Stimulated activated CD8-positive, alpha-beta memory T cell treated with anti-CD3 and anti-CD28 coated beads, Interleukin-7, amount 100 ng/mL, for 48 hours (primary cell): ENCODE measurements around the gene ACAD11.
"Not testable (repeated sequence)": the region's sequence is repeated elsewhere in the genome, so short reads cannot be mapped to it uniquely, and the experiment has no call there.

Experiments used
- DNase-seq, 2 donors: peaks; one replicate each; pipeline ENCODE4 v3.0.0-alpha.2; 2020; ENCODE audit warnings: low read depth in 1 of 2; ENCODE audit errors: extremely low read depth in 1 of 2

The ACAD11 gene

GRCh38 chr3:132600614-132601013 lies 59.0 kb downstream of the ACAD11 start:
- not testable (repeated sequence) for DNase-seq

GRCh38 chr3:132598181-132598580 lies 61.4 kb downstream of the ACAD11 start:
- DNase-seq: no peak

- DNase-seq: no peak
Measured at GRCh38 chr3:132597660-132598059, 61.9 kb downstream of the ACAD11 start.

DNA sequence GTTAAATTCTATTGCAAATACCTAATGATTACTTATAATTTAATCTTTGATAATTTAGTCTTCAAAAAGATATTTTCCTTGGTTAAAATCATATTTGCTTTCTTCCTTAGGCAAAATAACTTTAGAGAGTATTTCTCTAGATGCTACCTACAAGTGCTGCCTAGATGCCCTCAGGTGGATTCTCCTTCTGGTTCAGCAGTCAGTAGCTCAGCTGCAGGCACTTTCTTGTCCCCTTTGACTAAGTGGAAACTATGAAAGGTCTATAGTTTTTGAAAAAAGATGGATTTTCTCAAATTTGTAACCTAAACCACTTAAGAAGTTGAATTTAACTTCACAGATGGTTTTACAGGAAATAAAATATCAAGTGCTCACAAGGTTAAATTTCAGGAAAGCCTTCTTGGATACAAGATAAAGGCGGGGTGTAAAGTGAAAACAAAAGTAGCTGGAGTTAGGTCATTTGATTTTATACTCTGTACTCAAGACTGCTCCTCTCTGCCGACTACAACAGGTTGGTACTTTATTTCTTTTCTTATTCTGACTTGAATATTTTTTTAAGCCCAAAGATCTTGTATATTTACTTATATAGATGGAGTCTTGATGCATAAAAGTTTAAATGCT lies 62.7 kb downstream of the ACAD11 start, which contains the start of gene ACKR4:
Gene ACKR4, plus strand, starts transcription at position 455 of the 618 bp plus-strand sequence. CDS start 3,128 bp downstream, outside the sequence.
- DNase-seq: no peak

GRCh38 chr3:132596326-132596725 lies 63.3 kb downstream of the ACAD11 start:
- DNase-seq: no peak

GRCh38 chr3:132595014-132595413 lies 64.6 kb downstream of the ACAD11 start:
- no peak for DNase-seq

GRCh38 chr3:132594498-132594897 lies 65.1 kb downstream of the ACAD11 start:
- no peak for DNase-seq

DNA sequence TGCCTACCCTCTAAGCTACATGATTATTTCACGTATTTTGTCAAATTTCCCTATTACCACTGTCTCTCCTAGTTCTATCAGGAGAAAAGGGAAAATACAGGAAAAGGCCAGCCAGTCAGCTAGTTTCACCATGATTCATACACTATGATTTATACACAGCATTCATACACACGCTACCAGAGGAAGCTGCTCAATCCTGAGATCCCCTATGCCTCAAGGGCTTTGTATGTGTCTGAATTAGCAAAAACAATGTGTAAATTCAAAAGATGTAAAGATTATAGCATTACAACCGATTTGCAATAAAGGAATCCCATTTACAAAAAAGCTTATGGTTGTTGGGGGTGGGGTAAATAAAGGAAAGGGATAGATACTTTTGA lies 65.7 kb downstream of the ACAD11 start:
- DNase-seq: no peak

GRCh38 chr3:132593241-132593946 lies 66.2 kb downstream of the ACAD11 start:
- DNase-seq: no peak

DNA sequence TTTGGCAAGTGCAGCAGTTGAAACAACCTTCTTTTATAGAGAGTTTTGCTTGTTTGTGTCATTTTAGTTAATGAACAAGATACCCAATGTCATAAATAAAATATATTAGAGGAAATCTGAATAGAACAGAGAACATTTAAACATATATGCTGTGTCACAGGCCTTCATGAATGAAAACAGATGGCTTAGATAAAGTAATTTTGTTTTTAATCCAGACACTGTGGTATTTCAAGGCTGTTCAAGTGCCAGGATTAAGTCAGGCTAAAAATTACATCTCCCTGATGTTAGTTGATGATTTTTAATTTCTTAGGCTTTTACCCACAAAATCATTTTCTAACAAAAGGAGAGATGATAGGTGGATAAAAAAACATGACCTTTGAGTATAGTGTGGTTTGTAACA lies 67.4 kb downstream of the ACAD11 start:
- DNase-seq: no peak

- no peak for DNase-seq
Measured at GRCh38 chr3:132587401-132587800, 72.2 kb downstream of the ACAD11 start.

DNA sequence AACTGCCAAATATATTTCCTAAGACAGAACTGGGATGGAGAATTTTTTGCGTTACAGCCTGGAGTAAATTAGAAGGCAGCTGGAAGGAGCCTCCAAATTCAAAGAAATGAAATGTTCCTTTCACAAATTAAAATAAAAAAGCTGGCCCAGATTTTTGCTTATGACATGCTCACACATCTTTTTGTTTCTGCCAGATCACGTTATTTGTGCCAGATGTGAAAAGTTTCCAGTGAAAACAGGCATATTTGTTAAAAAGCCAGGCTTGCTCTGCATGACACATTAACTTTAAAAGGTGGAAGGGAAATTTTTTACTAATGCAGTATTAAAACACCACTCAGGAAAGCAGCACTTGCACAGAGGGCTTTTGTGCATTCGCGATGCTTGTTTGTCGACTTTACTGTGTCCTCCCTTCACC lies 85.8 kb downstream of the ACAD11 start:
- no peak for DNase-seq

DNA sequence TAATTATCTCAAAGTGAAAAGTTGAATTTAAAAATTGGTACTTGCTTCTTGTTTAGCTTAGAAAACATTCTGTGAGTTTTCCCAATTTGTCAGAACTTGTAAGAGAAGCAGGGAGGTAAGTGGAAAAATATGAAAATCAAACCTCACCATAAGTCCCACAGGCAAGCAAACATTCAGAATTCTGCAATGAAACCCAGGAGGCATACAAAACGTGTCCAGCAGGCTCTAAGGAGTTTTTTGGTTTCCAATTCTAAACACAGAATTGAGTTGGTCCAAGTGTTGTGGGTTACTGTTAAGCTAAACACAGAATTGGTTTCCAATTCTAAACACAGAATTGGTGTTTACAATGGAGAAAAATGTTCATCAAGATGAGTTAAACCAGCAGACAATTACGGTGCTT lies 89.6 kb downstream of the ACAD11 start:
- DNase-seq: no peak

GRCh38 chr3:132569580-132569979 lies 90.0 kb downstream of the ACAD11 start:
- DNase-seq: no peak

DNA sequence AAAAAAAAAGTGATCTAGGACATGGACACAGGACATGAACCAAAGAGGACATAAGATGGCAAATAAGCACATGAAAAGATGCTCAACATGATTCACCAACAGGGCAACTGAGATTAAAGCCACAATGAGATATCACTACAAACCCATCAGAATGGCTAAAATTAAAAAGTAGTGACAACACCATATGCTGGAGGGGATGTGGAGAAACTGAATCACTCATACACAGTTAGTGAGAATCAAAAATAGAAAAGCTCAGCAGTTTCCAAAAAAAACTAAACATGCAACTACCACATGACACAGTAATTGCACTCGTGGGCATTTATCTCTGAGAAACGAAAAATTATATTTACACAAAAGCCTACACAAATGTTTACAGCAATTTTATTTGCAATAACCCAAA lies 90.5 kb downstream of the ACAD11 start:
- DNase-seq: no peak

DNA sequence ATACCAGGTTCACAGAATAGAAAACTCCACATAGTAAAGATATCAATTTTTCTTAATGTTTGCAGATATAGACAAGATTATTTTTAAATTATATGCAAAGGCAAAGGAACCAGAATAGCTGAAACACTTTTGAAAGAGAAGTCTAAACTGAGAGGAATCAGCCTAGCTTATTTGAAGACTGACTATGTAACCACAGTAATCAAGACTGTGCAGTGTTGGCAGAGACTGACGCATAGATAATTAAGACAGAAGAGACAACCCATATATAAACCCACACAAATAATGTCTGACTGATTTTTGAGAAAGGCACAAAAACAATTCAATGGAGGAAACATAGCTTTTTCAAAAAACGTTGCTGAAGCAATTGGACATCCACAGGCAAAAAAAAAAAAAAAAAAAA lies 91.2 kb downstream of the ACAD11 start:
- DNase-seq: no peak

DNA sequence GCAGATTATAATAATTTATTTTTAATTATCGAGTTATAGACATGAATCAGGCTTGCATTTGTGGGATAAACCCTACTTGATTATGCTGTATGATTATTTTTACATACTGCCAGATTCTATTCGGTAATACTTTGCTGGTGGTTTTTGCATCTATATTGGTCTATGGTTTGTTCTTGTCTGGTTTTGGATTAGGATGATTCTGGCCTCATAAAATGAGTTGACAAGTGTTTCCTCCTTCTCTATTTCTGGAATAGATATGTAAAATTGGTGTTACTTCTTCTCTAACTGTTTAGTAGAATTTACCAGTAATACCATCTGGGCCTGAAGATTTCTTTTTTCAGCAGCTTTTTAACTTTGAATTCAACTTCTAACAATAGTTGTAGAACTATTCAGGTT lies 95.5 kb downstream of the ACAD11 start:
- no peak for DNase-seq

GRCh38 chr3:132563420-132564069 lies 96.1 kb downstream of the ACAD11 start:
- no peak for DNase-seq

DNA sequence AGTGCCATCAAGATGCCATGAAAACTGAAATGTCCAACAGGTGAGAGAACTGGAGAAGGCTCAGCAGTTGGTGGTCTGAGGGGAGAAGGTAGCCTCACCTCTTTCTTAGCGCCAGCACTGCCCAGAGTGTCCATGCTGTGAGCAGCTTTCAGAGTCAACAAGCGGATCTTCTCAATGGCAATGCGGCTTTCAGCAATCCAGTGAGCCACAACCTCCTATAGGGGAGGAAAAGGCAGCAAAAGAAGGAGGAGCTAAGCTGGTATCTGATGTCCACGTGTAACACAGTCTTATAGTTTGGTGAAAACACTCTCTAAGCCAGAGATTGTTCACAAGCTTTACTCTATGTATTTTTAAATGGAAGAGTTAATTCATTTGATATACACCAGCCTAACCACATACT lies 98.6 kb downstream of the ACAD11 start:
- no peak for DNase-seq

GRCh38 chr3:132556508-132557159 lies 103.0 kb downstream of the ACAD11 start:
- no peak for DNase-seq

- DNase-seq: not testable (repeated sequence)
Measured at GRCh38 chr3:132556036-132556386, 103.6 kb downstream of the ACAD11 start.
